GM12892 (cell line): ENCODE data around the gene SPOCK1.

ENCODE experiments used
- POLR2A ChIP-seq: IDR thresholded peaks from 2 replicates; pipeline ENCODE4 v1.6.1; 2011; ENCODE audit warnings: low read depth, low read length, control low read depth
- POLR2AphosphoS5 ChIP-seq: IDR thresholded peaks from 2 replicates; pipeline ENCODE4 v1.6.1; 2011; ENCODE audit warnings: low read depth, low read length, control low read depth

DNA sequence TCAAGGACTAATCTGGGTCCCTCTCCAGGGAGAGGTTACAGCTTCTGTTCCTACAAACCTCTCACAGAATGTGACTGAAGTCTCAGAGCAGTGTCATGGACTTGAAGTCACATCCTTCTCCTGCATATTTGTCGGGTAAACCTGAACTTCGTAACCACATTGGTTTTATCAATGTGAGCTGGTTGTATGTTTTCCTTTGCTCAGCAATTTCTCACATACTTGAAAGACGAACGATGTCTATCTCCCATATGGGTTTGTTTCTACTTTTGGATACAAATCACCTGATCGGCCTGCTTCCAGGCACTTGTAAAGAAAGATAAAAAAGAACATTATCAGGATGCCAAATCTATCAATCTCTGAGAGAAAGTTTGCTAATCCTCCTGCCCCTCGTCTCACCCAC is 411.0 kb downstream of the SPOCK1 start:
- TF ChIP-seq POLR2AphosphoS5 (no peak), POLR2A (no peak)
